Measurements from ENCODE around the gene CA5A. TPM values are rescaled to one million over a fixed set of nuclear protein-coding genes. Genes with fewer than 3 reads are reported as not detected.
"Not testable (repeated sequence)": the region's sequence is repeated elsewhere in the genome, so short reads cannot be mapped to it uniquely, and the experiment has no call there.

Gene CA5A
- total RNA-seq, 1 donor from 2014 or later: not detected

DNA sequence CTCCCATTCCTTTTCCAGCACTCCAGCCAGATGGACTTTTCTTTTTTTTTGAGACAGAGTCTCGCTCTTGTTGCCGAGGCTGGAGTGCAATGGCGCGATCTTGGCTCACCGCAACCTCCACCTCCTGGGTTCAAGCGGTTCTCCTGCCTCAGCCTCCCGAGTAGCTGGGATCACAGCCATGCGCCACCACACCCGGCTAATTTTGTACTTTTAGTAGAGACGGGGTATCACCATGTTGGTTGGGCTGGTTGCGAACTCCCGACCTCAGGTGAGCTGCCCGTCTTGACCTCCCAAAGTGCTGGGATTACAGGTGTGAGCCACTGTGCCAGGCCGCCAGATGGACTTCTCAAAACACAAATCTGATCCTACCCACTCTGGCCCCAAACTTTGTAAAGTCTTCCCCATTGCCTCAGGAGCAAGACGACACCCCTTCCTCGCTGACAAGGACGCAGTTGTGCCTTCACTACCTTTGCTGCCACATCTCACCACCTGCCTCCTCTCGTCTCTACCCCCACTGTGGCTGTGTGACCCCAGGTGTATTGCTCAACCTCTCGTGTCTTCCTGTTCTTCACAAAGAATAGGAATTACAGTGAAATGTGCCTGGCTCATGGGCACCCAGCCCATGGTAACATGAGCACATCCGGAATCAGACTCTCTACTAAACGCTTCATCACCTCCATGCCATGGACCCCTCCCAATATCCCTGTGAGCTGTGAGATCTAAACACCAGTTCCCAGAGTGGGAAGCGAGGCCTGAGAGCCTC, 11.2 kb upstream of the CA5A start:
- DNase-seq: no peak

DNA sequence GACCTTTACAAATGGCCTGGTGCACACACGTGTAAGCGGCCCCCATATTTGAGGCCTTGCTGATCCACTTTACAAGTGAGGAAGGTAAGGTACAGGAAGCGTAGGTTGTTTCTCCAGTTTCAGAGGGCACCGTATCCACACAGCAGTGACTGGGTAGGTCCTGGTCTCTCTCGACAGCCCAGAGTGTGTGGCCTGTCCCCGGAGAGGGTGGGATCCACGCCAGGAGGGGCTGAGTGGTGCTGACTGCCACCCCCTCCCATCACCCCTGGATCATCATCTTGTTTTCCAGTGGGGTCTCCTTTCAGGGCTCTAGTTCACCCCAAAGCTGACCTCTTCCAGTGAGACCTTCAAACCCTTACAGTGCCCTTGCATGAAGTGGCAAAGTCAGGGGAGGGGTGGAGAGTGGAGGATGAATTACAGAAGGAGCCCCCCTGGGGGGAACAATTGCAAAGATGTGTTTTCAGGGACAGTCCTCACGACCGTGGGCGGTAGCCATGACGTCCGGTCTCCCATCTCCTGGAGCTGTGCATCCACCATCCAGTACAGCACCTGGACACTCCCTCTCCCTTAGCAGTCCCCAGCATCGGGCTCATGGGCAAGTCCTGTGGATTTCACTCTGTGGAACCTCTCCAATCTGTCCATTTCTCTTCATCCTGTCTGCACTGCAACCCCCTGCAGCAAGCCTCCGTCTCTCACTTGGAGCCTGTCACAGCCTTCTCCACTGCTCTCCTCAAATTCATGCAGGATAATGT, 10.4 kb upstream of the CA5A start:
- no peak for DNase-seq

GRCh38 chr16:87945351-87946042, 9.2 kb upstream of the CA5A start:
- DNase-seq: peak; percentile 83

DNA sequence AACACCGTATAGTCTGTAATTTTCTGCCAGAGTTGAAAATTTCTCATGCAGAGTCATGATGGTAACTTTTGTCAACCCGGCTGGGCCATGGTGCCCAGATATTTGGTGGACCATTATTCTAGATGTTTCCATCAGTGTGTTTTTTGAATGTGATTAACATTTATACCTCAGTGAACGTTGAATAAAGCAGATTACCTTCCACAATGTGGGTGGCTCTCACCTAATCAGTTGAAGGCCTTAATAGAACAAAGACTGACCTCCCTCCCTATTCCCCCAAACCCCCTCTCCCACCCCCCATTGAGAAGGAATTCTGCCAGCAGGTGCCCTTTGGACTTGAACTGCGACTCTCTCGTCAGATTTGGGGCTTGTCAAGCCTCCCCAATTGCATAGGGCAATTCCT, 6.4 kb upstream of the CA5A start:
- no peak for DNase-seq

- DNase-seq: no peak
Observed at GRCh38 chr16:87939562-87940423, 3.5 kb upstream of the CA5A start.

GRCh38 chr16:87938412-87938949, 2.2 kb upstream of the CA5A start:
- DNase-seq: no peak

GRCh38 chr16:87937231-87937542, 858 bp upstream of the CA5A start:
- not testable (repeated sequence) for DNase-seq

- not testable (repeated sequence) for DNase-seq
Observed at GRCh38 chr16:87936016-87936374, 334 bp downstream of the CA5A start.

DNA sequence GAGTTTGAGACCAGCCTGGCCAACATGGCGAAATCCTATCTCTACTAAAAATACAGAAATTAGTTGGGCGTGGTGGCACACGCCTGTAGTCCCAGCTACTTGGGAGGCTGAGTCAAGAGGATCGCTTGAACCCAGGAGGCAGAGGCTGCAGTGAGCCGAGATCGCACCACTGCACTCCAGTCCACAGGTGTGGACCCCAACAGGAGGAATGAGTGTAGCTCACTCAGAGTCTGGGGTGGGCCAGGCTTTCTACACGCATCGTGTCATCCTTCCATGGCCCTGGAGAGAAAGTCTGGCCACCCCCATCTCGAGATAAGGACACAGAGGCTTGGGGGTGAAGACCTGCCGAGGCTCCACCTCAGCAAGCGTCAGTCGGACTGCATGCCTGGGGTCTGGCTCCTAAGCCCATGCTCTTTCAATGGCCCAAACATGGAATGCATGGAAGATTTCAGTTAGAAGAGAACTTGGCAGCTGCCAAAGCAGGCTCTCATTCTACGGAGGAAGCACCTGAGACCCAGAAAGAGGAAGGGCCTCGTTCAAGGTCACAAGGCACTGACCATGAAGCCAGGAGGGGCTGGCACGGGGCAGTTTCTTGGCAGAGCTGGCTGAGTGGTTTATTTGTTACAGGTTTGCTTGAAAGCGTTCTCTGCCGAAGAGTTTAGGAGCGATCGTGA, 1.4 kb downstream of the CA5A start:
- peak; percentile 12 for DNase-seq

- DNase-seq: no peak
Observed at GRCh38 chr16:87933140-87933495, 3.2 kb downstream of the CA5A start.

DNA sequence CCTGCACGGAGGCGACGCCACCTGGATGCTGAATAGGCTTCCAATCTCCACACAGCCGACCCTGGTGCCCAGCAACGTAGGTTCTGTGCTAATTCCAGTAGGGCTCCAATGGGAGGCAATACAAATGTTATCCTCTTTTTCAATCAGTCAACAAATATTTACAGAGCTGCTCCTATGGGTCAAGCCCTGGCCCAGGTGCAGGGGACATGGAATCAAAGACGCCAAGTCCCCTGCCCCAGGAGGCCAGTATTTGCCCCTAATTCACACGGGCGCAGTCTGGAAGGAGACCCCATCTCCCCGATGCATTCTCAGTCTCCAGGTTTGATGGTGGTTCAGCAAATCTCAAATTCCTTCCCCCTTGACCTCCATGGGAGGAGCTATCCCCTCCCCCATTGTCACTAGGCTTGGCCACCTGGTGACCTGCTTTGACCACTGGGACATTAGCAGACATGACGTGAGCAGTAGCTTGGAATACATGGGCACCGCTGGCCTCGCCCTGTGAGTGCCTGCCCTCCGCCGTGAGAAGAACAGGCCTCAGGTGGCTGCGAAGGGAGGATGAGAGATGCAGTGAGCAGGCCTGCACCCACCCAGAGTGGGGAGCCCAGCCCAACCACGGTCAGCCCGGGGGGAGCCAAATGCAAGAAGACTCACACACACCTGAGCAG, 3.7 kb downstream of the CA5A start:
- not testable (repeated sequence) for DNase-seq

- DNase-seq: peak; percentile 43
Observed at GRCh38 chr16:87931504-87931903, 4.8 kb downstream of the CA5A start.

GRCh38 chr16:87930456-87930855, 5.9 kb downstream of the CA5A start:
- DNase-seq: no peak

- no peak for DNase-seq
Observed at GRCh38 chr16:87929986-87930385, 6.3 kb downstream of the CA5A start.

DNA sequence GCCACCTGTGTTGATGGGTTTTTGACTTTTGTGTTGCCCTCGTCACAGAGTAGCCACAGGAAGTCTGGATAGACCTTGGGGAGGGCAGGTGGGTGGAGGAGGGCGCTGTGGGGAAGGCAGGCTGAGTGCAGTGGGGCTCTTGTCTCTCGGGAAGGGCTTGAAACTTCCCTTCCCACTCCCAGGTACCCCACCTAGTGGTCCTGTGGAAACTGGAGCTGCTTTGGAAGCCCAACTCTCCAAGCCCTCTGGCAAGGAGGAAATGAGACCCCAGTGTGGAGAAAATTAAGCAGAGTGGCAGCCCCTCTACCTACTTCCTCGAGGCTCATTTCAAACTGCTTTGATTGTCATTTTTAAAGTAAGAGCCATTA, 9.2 kb downstream of the CA5A start:
- DNase-seq: no peak

- DNase-seq: no peak
Observed at GRCh38 chr16:87926246-87927194, 9.8 kb downstream of the CA5A start.

GRCh38 chr16:87924811-87925670, 11.3 kb downstream of the CA5A start:
- DNase-seq: no peak

DNA sequence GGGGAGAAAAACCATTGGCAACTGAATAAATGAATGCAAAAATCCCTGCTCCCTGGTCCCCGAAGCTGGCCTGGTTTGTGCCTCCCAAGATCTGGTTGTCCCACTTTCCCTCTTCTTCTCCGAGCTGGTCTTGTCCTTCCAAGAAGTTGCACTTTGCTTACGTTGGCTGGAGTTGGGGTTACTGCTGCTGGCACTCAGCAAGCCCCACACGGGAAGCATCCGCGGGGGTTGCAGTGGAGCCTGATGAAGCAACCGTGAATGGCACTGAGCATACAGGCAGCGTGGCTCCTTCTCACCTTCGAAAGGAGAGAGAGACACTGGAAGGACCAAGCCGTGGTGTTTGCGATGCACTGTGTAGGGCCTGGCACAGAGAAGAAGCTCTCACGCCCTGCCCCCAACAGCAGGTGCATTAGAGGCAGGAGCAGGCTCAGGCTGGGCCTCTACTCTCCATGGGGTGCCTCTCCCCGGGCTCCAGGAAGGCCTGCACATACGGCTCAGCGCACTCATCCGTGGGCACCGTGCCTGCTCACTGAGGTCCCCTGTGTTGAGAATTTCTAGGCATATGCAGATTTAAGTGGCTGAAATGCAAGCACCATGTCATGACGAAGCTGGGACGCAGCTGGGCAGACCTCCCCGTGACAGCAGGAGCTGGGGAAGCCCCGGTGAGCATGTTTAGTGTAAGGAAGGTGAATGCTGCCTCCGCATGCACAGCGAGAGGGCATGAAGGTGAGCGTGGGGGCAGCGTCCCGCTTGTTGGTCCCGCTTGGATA, 12.1 kb downstream of the CA5A start:
- no peak for DNase-seq

Data from dermis blood vessel endothelial cell (primary cell).